HG02884 (cell line): ENCODE measurements around the gene NEURL1.

Experiments
- ATAC-seq: cut with Tn5 transposase; IDR thresholded peaks from one replicate; pipeline ENCODE4 v1.9.1; 2021; ENCODE audit warnings: mild to moderate bottlenecking, moderate library complexity; ENCODE audit not compliant: unreplicated experiment

Gene NEURL1

DNA sequence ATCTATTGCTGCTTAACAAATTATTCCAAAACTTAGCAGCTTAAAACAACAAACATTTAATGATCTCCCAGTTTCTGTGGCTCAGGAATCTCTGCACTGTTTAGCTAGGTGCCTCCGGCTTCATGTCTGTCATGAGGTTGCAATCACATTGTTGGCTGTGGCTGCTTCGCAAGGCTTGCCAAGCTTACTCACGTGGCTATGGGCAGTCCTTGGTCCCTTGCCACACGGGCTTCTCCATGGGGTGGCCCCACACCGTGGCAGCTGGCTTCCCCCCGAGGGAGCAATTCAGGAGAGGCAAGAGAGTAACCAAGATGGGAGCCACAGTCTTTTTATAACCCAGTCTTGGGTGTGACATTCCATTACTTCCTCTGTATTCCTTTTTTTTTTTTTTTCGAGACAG is 67.4 kb downstream of the NEURL1 start:
- ATAC-seq, result no peak

DNA sequence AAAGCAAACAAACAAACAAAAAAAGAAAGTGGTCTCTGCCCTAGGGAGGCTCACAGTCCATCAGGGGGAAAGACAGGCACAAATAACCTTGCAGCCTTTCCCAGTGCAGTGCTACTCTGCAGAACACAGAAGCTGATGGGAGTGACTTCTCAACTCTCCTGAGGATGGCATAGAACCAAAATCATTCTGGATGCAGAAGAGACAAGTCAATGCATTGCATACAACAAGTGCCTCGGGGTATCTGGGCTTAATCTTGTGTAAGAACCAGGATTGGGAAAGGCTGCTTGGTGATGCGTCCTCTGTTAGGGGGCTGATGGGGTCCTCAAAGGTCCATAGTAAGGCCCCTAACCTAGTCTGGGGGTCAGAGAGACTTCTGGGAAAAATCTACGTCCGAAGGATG is 68.9 kb downstream of the NEURL1 start:
- no peak for ATAC-seq

- no peak for ATAC-seq
These were observed 70.0 kb downstream of the NEURL1 start for GRCh38 chr10:103563231-103564115.

GRCh38 chr10:103564116-103564501 is 70.6 kb downstream of the NEURL1 start:
- ATAC-seq, result no peak

- no peak for ATAC-seq
These were observed 71.4 kb downstream of the NEURL1 start for GRCh38 chr10:103564776-103565520.

GRCh38 chr10:103566536-103566935 is 73.0 kb downstream of the NEURL1 start:
- ATAC-seq, result no peak

DNA sequence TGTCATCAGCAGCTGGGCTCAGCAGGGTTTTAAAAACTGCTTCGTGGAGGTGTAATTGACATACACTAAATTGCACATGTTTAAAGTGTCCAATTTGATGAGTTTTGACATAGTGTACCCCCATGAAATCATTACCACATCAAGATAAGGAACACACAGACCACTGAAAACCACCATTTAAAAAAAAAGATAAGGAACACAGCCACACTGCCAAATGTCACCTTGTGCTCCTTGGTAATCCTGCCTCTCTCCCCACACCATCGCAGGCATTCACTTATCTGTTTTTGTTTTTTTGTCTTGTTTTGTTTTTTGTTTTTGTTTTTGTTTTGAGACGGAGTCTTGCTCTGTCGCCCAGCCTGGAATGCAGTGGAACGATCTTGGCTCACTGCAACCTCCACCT is 75.0 kb downstream of the NEURL1 start:
- no peak for ATAC-seq

DNA sequence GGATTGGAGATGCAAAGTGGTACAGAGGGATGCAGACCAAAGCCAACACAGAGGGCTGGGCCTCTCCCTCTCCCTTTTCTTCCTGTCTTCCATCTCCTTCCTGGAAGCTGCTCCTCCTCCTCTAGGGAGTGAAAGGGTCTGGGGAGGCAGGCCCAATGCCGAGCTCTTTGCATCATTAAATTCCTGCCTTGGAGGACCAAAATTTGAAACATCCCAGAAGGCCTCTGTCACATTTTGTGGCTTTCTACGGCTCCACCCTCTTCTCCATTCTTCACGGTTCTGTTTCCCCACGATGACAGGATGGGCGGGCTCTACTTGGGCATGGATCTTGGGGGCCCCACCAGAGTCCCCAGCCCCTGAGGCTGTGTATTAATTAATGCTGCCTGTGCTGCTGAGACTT is 76.4 kb downstream of the NEURL1 start:
- no peak for ATAC-seq

DNA sequence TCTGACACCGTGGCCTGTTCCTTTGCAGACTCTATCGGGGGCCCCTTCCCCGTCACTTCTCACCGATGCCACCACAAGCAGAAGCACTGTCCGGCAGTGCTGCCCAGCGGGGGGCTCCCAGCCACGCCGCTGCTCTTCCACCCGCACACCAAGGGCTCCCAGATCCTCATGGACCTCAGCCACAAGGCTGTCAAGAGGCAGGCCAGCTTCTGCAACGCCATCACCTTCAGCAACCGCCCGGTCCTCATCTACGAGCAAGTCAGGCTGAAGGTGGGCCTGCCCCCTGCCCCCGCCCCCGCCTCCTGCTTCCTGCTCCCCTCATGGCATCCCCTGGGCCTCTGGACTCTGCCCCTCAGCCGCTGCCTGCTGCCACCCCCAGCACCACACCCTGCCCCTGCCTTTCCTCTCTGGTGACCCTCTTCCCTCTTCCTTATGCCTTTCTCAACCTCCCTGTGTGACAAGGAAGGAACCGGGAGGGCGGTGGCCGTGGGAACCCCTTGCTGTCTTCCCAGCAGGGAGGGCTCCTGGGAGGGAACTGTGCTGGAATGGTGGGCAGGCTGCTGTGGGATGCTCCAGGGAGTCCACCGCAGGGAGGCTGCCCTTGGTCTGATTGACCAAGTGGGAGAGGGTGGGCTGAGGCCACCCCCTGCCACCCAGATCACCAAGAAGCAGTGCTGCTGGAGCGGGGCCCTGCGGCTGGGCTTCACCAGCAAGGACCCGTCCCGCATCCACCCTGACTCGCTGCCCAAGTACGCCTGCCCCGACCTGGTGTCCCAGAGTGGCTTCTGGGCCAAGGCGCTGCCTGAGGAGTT is 77.5 kb downstream of the NEURL1 start:
- no peak for ATAC-seq

DNA sequence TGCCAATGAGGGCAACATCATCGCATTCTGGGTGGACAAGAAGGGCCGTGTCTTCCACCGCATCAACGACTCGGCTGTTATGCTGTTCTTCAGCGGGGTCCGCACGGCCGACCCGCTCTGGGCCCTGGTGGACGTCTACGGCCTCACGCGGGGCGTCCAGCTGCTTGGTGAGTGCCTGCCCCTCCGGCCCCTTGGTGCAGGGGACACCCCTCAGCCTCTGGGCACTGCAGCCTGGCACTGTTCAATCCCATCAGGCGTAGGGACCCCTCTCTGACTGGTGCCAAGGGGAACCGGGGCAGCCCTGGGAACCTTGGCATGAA is 78.1 kb downstream of the NEURL1 start:
- no peak for ATAC-seq

GRCh38 chr10:103572347-103573204 is 79.1 kb downstream of the NEURL1 start:
- no peak for ATAC-seq

GRCh38 chr10:103573205-103573487 is 79.6 kb downstream of the NEURL1 start:
- ATAC-seq, result no peak

GRCh38 chr10:103574097-103575061 is 80.9 kb downstream of the NEURL1 start:
- no peak for ATAC-seq

DNA sequence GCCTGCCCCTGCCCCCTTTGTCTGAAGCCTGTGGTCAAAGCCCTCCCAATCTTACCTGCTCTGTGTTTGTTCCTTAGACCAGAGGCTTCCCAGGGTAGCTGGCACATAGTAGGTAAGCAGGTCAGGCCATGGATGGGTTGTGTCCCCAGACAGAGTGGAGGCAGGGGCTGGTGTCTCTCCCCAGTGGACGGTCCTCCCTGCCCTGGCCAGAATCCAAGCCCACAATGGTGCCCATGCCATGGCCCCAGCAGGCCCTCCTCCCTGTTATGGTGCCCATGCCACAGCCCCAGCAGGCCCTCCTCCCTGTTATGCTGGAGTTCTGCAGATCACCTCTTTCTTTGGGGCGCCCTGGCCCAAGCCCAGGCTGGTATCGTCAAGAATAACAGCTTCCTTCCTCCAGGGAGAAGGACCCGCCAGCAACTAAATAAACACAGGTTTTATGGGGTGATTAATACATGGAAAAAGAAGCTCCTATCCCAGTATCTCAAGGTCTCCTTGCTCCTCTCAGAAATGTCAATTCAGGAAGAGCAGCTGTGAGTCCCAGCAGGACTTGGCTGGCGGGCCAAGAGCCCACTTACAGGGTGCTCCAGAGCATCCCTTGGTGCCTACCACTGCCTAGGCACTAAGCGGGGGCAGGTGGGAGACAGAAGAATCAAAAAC is 82.0 kb downstream of the NEURL1 start:
- ATAC-seq, result no peak

DNA sequence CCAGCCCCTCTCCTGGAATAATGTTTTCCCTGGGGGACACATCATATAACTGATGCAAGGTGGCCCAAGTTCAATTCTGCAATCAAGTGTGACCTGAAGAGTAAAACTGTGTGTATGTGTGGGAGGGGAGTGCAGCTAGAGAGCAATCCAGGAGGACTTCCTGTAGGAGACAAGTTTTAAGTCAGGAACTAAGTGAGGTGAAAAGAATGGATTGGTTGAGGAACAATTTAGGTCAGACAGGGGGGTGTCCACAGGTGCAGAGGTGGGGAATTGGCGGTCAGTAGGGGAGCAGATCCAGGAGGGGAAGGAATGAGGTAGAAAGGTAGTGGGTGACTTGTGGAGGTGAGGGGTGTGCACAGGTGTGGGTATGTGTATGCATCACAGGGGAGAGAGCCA is 82.6 kb downstream of the NEURL1 start:
- no peak for ATAC-seq

DNA sequence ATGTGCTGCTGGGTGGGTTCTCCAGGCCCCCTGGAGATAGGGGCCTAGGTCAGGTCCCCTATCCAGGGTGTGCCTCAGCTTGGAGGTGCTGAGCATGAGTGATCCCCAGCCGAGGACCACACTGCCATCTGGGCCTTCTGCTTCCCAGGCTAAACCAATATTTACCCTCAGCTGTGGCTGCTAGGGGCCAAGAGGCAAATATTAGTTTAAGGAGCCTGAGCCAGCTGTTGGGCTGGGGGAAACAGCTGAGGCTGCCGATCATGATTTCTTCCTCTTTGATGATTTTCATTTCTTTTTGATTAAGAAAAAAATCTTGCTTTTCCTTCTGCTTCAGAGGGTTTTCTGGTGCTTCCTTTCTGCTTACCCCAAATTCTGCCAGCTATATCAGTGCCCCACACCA is 83.4 kb downstream of the NEURL1 start:
- no peak for ATAC-seq

- ATAC-seq, result no peak
These were observed 85.4 kb downstream of the NEURL1 start for GRCh38 chr10:103578782-103579382.

- ATAC-seq, result no peak
These were observed 86.5 kb downstream of the NEURL1 start for GRCh38 chr10:103580011-103580410.

GRCh38 chr10:103580430-103580829 is 86.9 kb downstream of the NEURL1 start:
- no peak for ATAC-seq
